Measurements from ENCODE around the gene KLHL22.

Gene KLHL22

DNA sequence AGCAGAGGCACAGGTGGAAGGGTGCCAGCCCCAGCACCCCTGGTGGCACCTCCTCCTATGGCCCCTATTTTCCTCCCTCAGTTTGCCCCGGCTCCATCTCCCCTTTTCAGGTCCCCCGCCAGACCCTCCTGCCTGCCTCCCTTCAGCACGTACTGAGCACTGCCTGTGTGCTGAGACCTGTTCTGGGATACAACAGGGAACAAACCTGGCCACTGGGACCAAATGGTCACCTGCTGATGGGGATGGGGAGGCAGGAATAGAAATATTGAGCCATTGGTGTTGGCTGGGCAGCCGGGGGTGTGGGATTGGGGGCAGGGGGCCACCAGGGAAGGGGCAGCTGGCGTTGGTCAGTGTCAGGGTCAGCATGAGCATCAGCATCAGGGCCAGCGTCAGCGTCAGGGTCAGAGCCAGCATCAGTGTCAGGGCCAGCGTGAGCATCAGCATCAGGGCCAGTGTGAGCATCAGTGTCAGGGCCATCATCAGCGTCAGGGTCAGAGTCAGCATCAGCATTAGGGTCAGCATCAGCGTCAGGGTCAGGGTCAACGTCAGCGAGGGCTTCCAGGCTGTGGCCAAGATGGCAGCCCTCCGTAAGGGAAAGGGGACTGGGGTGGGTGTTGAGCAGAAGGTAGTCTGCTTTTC is 94.1 kb downstream of the KLHL22 start:
- H3K36me3 ChIP-seq (ENCODE audit: control insufficient read depth, insufficient read depth, low read length): peaks cover 49% of the 10 kb centered on the region
- H3K9ac ChIP-seq (ENCODE audit: low read depth, low read length): no peak overlapping the region

DNA sequence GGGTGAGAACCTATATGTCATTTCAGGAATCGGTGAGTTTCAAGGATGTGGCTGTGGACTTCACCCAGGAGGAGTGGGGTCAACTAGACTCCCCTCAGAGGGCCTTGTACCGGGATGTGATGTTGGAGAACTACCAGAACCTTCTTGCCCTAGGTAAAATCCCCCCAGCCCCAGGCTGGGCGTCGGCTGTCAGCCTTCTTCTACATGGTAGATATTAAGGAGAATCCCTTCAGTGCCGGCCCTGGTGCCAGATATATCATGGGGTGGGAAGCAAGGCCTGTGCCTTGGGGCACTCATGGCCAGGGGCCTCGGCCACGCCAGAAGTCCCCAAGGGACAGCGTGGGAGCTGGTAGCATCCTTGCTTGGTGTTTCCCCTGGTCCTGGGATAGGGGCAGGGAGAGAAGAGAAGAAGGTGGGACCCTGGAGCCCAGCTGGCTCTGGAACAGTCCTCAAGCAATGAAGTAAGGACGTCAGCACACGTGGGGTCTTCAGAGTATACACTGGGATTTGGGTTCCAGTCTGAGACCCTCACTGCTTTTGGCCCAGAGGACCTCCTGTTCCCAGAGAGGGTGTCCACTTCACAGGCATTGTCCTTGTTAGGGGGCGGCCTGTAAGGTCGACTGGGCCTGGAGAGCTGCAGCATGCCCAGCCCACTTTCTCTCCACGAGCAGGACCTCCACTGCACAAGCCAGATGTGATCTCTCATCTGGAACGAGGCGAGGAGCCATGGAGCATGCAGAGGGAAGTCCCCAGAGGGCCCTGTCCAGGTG is 94.8 kb downstream of the KLHL22 start:
- Histone ChIP-seq H3K27me3 (ENCODE audit: control insufficient read depth, insufficient read depth, low read length) (no peaks in the 10 kb centered on the region), H3K36me3 (ENCODE audit: control insufficient read depth, insufficient read depth, low read length) (peaks cover 44% of the 10 kb centered on the region), H3K27ac (ENCODE audit: low read depth, low read length) (no peak overlapping the region), H3K9ac (ENCODE audit: low read depth, low read length) (no peak overlapping the region), H3K9me3 (ENCODE audit: control insufficient read depth, insufficient read depth, low read length) (no peaks in the 10 kb centered on the region), H3K4me3 (ENCODE audit: low read depth, low read length) (no peak overlapping the region), H3K4me1 (ENCODE audit: control insufficient read depth, insufficient read depth, low read length) (no peaks in the 10 kb centered on the region)

More for the DNA sequence above, 94.1 kb downstream of the KLHL22 start:
- no peaks in the 10 kb centered on the region for H3K27me3 ChIP-seq (ENCODE audit: control insufficient read depth, insufficient read depth, low read length)
- no peak overlapping the region for H3K4me3 ChIP-seq (ENCODE audit: low read depth, low read length)
- H3K4me1 ChIP-seq (ENCODE audit: control insufficient read depth, insufficient read depth, low read length): no peaks in the 10 kb centered on the region
- no peaks in the 10 kb centered on the region for H3K9me3 ChIP-seq (ENCODE audit: control insufficient read depth, insufficient read depth, low read length)
- no peak overlapping the region for H3K27ac ChIP-seq (ENCODE audit: low read depth, low read length)

DNA sequence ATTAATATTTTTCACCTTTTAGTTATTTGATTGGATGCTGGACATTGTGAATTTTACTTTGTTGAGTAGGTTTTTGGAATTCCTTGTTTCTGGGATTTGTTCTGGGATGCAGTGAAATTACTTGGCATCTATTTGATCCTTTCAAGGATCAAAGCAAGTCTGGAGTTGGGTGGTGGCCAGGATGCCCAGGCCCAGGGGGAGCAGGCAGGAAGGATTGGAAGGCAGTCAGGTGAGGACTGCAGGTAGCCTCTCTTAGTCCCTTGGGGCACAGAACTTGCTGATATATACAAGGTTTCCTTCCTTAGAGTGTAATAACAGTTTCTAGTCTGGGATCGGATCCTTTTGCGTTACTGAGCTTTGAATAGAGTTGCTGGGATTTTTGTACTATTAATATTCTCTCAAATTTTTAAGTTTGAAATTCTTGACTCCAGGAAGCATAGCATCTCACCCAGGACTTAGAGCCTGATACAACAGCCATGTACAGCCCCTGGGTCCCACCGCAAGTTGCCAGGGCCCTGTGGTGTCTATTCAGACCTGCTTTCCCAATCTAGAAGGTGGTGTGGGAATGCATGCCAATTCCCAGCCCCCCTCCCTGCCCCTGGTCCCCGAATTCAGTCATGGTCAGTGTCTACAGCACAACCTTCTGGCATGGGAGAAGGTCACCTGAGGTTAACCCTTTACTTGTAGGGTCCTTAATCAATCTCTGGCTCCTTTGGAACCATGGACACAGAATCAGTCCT is 95.6 kb downstream of the KLHL22 start:
- Histone ChIP-seq H3K9ac (ENCODE audit: low read depth, low read length) (no peak overlapping the region), H3K4me3 (ENCODE audit: low read depth, low read length) (no peak overlapping the region), H3K4me1 (ENCODE audit: control insufficient read depth, insufficient read depth, low read length) (peaks cover 5% of the 10 kb centered on the region; the same call in 1 of the 2 replicates), H3K9me3 (ENCODE audit: control insufficient read depth, insufficient read depth, low read length) (no peaks in the 10 kb centered on the region), H3K36me3 (ENCODE audit: control insufficient read depth, insufficient read depth, low read length) (peaks cover 40% of the 10 kb centered on the region), H3K27ac (ENCODE audit: low read depth, low read length) (no peak overlapping the region), H3K27me3 (ENCODE audit: control insufficient read depth, insufficient read depth, low read length) (no peaks in the 10 kb centered on the region)

DNA sequence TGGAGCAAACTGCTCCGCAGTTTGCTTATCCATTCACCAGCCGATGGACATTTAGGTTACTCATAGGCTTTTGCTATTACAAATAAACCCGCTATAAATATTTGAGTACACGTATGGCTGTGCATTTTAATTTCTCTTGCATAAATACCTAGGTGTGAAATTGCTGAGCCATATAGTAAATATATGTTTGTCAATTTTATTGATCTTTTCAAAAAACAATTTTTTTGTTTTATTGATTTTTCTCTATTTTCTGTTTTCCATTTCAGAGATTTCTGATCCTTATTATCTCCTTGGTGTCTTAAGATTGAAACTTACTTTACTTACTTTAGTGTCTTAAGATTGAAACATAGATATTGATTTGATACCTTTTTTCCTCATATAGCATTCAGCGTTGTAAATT is 97.2 kb downstream of the KLHL22 start:
- Histone ChIP-seq H3K27ac (ENCODE audit: low read depth, low read length) (no peak overlapping the region), H3K4me1 (ENCODE audit: control insufficient read depth, insufficient read depth, low read length) (peaks cover 7% of the 10 kb centered on the region; the same call in 1 of the 2 replicates), H3K9me3 (ENCODE audit: control insufficient read depth, insufficient read depth, low read length) (no peaks in the 10 kb centered on the region), H3K36me3 (ENCODE audit: control insufficient read depth, insufficient read depth, low read length) (peaks cover 31% of the 10 kb centered on the region), H3K4me3 (ENCODE audit: low read depth, low read length) (no peak overlapping the region), H3K9ac (ENCODE audit: low read depth, low read length) (no peak overlapping the region), H3K27me3 (ENCODE audit: control insufficient read depth, insufficient read depth, low read length) (no peaks in the 10 kb centered on the region)

DNA sequence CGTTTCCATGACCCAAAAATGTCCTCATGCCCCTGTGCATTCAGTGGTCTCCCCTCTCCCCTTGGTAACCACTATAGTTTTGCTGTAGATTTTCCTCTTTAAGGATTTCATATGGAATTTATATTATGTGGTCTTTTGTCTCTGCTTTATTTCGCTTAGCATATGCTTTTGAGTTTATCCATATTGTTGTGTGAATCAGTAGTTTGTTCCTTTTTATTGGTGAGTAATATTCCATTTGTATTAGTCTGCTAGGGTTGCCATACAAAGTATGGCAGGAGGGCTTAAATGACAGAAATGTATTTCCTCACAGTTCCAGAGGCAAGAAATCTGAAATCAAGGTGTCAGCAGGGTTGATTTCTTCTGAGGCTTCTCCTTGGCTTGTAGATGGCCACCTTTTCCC is 98.1 kb downstream of the KLHL22 start:
- no peak overlapping the region for H3K9ac ChIP-seq (ENCODE audit: low read depth, low read length)
- H3K4me3 ChIP-seq (ENCODE audit: low read depth, low read length): no peak overlapping the region
- no peaks in the 10 kb centered on the region for H3K9me3 ChIP-seq (ENCODE audit: control insufficient read depth, insufficient read depth, low read length)
- no peak overlapping the region for H3K27ac ChIP-seq (ENCODE audit: low read depth, low read length)
- peaks cover 24% of the 10 kb centered on the region for H3K36me3 ChIP-seq (ENCODE audit: control insufficient read depth, insufficient read depth, low read length)
- peaks cover 7% of the 10 kb centered on the region; the same call in 1 of the 2 replicates for H3K4me1 ChIP-seq (ENCODE audit: control insufficient read depth, insufficient read depth, low read length)
- no peaks in the 10 kb centered on the region for H3K27me3 ChIP-seq (ENCODE audit: control insufficient read depth, insufficient read depth, low read length)

DNA sequence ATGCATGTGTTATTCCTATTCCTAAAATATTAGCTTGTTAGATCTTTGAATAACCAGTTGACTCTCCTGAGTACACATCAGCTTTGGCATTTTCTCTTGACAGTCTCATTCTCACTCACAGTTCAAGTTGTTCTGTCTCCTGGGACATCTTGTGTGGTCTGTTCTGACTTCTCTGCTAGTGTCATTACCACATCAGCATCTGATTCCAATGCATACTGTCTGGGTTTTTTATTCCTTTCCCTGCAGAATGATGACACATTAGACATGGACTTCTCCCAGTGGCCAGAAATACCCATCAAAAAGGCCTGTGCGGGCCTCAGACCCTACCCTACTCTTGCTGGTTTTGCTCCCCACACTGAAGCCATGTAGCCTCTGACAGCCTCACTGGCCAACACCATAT is 99.0 kb downstream of the KLHL22 start:
- Histone ChIP-seq H3K4me3 (ENCODE audit: low read depth, low read length) (no peak overlapping the region), H3K9ac (ENCODE audit: low read depth, low read length) (no peak overlapping the region), H3K27ac (ENCODE audit: low read depth, low read length) (no peak overlapping the region), H3K9me3 (ENCODE audit: control insufficient read depth, insufficient read depth, low read length) (no peaks in the 10 kb centered on the region), H3K4me1 (ENCODE audit: control insufficient read depth, insufficient read depth, low read length) (peaks cover 7% of the 10 kb centered on the region; the same call in 1 of the 2 replicates), H3K36me3 (ENCODE audit: control insufficient read depth, insufficient read depth, low read length) (peaks cover 17% of the 10 kb centered on the region), H3K27me3 (ENCODE audit: control insufficient read depth, insufficient read depth, low read length) (no peaks in the 10 kb centered on the region)

DNA sequence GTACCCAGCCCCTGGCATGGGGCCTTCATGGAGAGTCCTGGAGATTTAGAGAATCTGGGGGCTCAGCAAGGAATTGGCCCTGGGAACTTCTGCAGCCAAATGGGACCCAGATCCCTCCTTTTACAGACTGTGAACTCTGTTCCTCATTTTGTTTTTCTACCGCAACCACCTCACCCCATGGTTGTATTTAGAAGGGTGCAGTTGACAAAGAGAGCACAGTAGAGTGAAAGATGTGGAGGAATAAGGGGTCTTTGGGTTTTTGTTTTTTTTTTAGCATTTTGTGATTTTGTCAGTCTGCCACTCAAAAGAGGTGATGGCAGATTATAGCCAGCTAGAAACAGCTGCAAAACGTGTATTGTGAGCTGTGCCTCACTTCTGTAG is 99.7 kb downstream of the KLHL22 start:
- Histone ChIP-seq H3K4me3 (ENCODE audit: low read depth, low read length) (no peak overlapping the region), H3K9ac (ENCODE audit: low read depth, low read length) (no peak overlapping the region), H3K36me3 (ENCODE audit: control insufficient read depth, insufficient read depth, low read length) (peaks cover 11% of the 10 kb centered on the region), H3K27ac (ENCODE audit: low read depth, low read length) (no peak overlapping the region), H3K4me1 (ENCODE audit: control insufficient read depth, insufficient read depth, low read length) (peaks cover 7% of the 10 kb centered on the region; the same call in 1 of the 2 replicates), H3K9me3 (ENCODE audit: control insufficient read depth, insufficient read depth, low read length) (no peaks in the 10 kb centered on the region), H3K27me3 (ENCODE audit: control insufficient read depth, insufficient read depth, low read length) (no peaks in the 10 kb centered on the region)

DNA sequence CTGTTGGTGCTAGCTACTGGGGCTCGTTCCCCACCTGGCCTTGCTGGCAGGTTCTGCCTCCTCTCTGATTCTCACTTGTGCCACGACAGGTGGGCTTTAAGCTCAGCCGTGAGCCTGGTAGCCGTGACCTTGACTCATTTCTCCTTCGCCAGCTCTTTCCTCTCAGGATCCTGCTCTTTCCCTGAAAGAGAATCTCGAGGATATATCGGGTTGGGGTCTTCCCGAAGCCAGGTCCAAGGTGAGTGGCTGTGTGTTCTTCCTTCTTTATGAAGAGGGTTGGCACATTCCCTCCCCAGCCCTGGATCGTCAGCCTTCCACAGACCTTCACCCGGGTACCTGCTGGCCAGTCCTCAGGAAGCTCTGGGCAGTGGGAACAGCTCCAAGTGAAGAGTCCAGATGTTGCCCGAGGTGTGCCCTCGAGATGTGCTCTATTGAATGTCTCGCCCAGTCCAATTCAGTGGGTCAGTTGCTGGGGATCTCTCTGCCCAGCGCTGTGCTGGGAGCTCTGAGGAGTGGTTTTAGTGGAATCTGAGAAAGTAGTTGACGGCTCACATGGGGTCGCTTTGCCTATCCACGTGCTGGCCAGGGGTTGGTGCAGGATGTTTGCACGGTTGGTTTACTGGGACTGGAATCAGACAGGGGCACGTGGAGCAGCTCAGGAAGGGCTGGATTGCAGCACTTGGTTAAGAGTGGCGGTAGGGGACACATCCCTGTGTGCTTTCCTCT is 100.3 kb downstream of the KLHL22 start:
- H3K9ac ChIP-seq (ENCODE audit: low read depth, low read length): no peak overlapping the region
- H3K4me3 ChIP-seq (ENCODE audit: low read depth, low read length): peak overlapping the region; percentile 83
- H3K36me3 ChIP-seq (ENCODE audit: control insufficient read depth, insufficient read depth, low read length): peaks cover 5% of the 10 kb centered on the region
- no peak overlapping the region for H3K27ac ChIP-seq (ENCODE audit: low read depth, low read length)
- H3K9me3 ChIP-seq (ENCODE audit: control insufficient read depth, insufficient read depth, low read length): no peaks in the 10 kb centered on the region
- no peaks in the 10 kb centered on the region for H3K27me3 ChIP-seq (ENCODE audit: control insufficient read depth, insufficient read depth, low read length)
- peaks cover 7% of the 10 kb centered on the region; the same call in 1 of the 2 replicates for H3K4me1 ChIP-seq (ENCODE audit: control insufficient read depth, insufficient read depth, low read length)

DNA sequence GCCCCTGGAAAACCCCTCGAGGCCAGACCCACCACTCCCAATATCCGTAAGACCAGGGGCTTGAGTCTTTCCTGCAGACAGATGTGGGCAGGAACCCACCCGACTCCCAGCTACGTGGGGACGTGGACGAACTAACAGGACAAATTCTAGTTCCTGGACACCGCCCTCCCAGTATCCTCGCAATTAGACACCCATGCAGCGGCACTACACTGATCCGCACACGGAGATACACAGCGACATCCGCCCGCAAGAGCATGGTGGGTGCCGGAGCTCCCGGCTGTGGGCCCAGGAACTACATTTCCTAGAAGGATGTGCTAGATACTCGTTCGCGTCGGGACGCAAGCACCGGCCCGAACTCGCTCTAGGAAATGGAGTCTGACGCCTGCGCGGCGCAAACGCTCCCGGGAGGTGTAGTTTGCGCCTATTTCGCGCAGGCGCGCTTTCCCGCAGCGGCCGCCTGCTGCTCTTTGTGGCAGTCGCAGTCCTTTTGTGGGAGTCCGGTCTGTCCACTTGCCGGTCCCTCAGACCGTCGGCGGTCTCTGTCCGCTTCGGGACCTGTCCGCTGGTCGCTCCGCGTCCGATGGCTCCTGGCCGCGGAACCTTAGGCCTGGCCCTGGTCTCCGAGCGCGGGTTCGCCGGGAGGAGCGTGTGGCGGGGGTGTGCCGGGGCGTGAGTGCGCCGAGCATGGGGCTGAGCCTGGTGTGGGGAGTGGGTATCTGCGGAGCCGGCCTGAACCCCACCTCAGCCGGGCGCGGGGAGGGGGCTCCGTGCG is 101.7 kb downstream of the KLHL22 start, which contains the start of gene ZNF74:
Gene ZNF74 (plus strand): TSS at position 447 of the 772 bp plus-strand sequence. CDS start 478 bp downstream, outside the sequence.
- Histone ChIP-seq H3K4me1 (ENCODE audit: control insufficient read depth, insufficient read depth, low read length) (peaks cover 7% of the 10 kb centered on the region; the same call in 1 of the 2 replicates), H3K27me3 (ENCODE audit: control insufficient read depth, insufficient read depth, low read length) (no peaks in the 10 kb centered on the region), H3K9me3 (ENCODE audit: control insufficient read depth, insufficient read depth, low read length) (no peaks in the 10 kb centered on the region), H3K36me3 (ENCODE audit: control insufficient read depth, insufficient read depth, low read length) (peaks cover 4% of the 10 kb centered on the region; the same call in 1 of the 2 replicates), H3K27ac (ENCODE audit: low read depth, low read length) (peak within 1 kb of the TSS; percentile 64), H3K4me3 (ENCODE audit: low read depth, low read length) (peak within 1 kb of the TSS; percentile 83), H3K9ac (ENCODE audit: low read depth, low read length) (peak within 1 kb of the TSS; percentile 81)
